Left ventricle myocardium superior (tissue), 1 donor: ENCODE results near the gene MARK2. TPM values are rescaled to one million over a fixed set of nuclear protein-coding genes. Genes with fewer than 3 reads are reported as not detected.
"Not testable (repeated sequence)": the region's sequence is repeated elsewhere in the genome, so short reads cannot be mapped to it uniquely, and the experiment has no call there.

Experiments used
- ATAC-seq: fragments of 200-7000 bp; cut with Tn5 transposase; one replicate; pipeline ENCODE4 v1.9.1; 2020; ENCODE audit warnings: mild to moderate bottlenecking, moderate library complexity
- DNase-seq: peaks from one replicate; pipeline ENCODE4 v3.0.0-alpha.2; 2020
- intact Hi-C: fragments of 100-400 bp; cut with micrococcal nuclease; formaldehyde crosslinking; loops from one replicate; pipeline ENCODE4 v1.11.0; 2022
- total RNA-seq: library from RNA; stranded (reverse); fragmentation: NEBNext Ultra II Directional; extraction: Animal tissue kit (Norgen Biotek cat#: 25700); gene quantifications from one replicate; pipeline ENCODE4 v1.2.1, GENCODE V29; 2021
- donor health status: DM: no; HTN: yes; CAD: no; lungs with severe emphysema.

MARK2 gene
- total RNA-seq, 1 donor from 2014 or later: 49.4 TPM

DNA sequence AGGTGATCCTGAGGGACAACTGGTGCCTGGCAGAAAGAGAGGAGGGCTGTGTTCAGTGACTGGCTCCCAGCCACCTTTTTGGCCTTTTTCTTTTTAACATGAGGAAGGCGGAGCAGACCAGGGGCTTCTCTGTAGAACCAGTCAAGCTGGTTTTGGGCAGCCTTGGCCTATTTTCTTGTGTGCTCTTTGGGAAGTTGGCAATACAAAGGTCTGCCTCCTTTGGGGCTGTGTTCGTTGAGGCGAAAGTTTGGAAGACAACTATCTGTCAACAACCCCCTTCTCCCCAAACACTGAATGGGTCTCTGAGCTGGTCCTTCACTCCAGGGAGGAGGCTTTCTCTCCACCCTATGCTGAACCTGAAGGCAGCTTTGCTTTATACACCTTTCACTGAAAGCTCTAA, 8.5 kb downstream of the MARK2 start:
- DNase-seq (no peak), ATAC-seq (no peak)
- intact Hi-C loops: no loop called here

DNA sequence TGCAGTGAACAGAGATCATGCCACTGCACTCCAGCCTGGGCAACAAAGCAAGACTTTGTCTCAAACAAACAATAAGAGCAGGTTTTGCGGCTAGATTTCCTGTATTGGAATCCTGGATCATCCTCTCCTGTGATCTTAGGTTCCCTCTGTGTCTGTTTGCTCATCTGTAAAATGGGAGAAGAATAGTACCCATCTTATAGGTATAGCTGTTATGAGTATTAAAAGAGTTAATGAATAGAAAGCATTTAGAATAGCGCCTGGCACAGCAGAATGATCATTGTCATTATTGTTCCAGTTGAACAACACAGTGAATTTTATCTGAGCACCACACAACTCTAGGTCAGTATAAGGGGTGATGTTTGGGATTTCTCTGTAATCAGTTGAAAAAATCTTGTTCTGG, 10.8 kb downstream of the MARK2 start:
- intact Hi-C loops: no loop called here
- DNase-seq: no peak
- no peak for ATAC-seq

- DNase-seq (no peak), ATAC-seq (no peak)
- intact Hi-C loops: no loop called here
Measured at GRCh38 chr11:63850920-63851319, 12.0 kb downstream of the MARK2 start.

- ATAC-seq (no peak), DNase-seq (no peak)
Measured at GRCh38 chr11:63851364-63851763, 12.5 kb downstream of the MARK2 start.

DNA sequence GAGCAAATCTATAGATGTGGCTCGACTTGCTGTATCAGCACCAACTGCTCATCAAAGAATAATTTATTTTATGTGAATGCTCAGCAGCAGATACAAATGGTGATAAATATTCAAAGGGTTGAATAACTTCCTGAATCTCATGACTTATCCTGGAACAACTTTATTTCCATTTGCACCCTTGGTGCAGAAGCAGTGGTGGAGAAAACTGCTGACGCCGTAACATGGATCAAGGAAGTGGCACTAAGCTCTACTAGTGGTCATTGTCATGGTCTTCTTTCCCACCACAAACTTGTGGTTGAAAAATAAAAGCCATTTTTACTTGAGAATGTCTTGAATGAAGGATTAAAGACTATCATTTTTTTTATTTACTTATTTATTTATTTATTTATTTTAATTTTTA, 14.6 kb downstream of the MARK2 start:
- no peak for ATAC-seq
- DNase-seq: no peak
- intact Hi-C loops: no loop called here

More at GRCh38 chr11:63851364-63851763, 12.5 kb downstream of the MARK2 start:
- intact Hi-C loops: no loop called here

DNA sequence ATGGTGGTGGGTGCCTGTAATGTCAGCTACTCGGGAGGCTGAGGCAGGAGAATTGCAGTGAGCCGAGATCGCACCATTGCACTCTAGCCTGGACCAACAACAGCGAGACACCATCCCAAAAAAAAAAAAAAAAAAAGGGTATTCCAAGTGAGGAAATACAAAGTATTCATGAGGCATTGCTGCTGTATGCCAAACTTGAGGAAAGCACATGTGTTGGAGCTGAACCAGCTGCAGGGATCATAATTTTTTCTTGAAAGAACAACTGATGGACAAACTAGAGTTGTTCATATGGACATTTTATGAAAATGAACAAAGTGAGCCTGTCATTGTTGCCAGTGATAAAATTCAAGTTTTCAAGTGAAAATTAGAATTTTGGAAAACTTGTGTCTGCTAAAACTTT, 15.8 kb downstream of the MARK2 start:
- ATAC-seq (no peak), DNase-seq (no peak)
- intact Hi-C loops: no loop called here

GRCh38 chr11:63855975-63856374, 17.1 kb downstream of the MARK2 start:
- ATAC-seq (no peak), DNase-seq (no peak)
- intact Hi-C loops: no loop called here

DNA sequence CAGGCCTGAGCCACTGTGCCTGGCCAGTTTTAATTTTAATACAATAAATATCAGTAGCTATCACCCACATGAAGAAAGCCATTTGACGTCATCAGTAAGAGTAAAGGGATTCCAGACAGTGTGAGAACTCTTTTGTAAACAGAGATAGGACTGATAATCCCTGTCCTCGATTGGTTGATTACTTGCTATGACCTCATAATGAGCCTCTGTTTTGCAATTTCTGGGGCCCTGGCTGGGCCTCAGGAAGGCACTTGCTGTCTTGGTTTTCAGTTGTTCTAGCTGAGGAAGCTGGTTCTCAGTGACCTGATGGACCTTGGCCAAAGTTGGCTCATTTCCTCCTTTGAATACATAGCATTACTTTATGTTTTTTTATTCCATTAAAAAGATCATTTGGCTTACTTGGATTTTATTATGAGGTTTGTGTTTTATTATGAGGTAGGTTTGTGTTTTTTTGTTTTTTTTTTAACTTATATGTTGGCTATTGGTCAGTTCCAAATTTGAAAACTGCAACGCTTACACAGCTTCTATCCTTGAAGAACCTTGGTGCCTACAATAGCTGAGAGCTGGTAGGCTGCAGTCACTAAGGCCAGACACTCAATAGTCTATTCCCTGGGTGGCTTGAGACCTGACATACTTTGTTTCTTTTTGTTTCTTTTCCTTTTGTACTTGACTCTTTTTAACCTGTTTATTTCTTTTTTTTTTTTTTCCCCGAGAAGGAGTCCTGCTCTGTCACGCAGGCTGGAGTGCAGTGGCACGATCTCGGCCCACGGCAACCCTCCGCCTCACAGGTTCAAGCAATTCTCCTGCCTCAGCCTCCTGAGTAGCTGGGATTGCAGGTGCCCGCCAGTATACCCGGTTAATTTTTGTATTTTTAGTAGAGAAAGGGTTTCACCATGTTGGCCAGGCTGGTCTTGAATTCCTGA, 20.0 kb downstream of the MARK2 start:
- DNase-seq: no peak
- intact Hi-C loops: no loop called here

DNA sequence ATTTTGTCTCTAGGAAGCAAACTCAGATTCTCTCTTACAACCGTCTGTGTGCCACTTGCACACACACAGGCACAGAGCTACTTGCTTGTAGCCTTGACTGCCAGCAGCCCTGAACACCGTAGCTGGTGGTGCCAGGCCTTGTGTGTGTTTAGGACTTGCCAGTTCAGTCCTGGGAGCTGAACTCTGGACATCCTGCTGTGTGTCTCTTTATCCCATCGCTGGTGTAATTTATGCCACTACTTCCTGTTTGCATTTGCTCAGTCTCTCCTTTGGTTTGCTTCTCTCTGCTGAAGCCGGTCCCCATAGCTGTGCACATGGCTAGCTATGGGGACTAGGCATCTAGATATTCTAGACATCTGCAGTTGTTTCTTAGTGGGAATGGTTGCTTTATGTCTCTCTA, 24.0 kb downstream of the MARK2 start:
- intact Hi-C loops: no loop called here
- ATAC-seq (no peak), DNase-seq (no peak)

More for the DNA sequence above, 20.0 kb downstream of the MARK2 start:
- ATAC-seq: peak; percentile 71

DNA sequence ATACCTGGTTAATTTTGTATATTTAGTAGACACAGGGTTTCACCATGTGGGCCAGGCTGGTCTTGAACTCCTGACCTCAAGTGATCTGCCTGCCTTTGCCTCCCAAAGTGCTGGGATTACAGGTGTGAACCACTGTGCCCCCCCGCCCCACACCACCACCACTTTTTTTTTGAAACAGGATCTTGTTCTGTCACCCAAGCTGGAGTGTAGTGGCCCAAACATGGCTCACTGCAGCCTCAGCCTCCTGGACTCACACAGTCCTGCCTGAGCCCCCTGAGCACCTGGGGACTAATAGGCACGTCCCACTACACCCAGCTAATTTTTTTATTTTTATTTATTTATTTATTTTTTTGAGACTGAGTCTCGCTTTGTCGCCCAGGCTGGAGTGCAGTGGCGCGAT, 24.7 kb downstream of the MARK2 start:
- intact Hi-C loops, ATAC-seq, DNase-seq: not testable (repeated sequence)

GRCh38 chr11:63866211-63866610, 27.3 kb downstream of the MARK2 start:
- peak; percentile 47 for DNase-seq
- no peak for ATAC-seq
- intact Hi-C loops: no loop called here

DNA sequence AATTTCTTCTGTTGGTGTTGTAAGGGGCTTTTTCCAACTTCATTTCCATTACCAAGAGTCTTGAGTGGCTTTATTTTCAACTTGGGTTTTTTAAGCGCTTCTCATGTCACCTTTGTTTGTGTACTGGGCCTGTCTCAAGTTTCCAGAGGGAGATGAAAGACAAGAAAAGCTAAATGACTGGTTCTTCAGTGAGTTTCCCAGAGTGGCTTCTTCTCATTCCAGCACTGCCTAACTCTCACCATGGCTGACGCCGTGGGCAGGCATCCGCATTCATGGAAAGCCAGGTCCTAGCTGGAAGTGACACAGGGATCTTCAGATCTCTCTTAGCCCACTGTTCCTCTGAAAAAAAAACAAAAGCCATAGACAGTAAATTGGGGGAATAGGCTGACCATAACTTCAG, 28.6 kb downstream of the MARK2 start:
- DNase-seq (no peak), ATAC-seq (no peak)
- intact Hi-C loops: no loop called here

DNA sequence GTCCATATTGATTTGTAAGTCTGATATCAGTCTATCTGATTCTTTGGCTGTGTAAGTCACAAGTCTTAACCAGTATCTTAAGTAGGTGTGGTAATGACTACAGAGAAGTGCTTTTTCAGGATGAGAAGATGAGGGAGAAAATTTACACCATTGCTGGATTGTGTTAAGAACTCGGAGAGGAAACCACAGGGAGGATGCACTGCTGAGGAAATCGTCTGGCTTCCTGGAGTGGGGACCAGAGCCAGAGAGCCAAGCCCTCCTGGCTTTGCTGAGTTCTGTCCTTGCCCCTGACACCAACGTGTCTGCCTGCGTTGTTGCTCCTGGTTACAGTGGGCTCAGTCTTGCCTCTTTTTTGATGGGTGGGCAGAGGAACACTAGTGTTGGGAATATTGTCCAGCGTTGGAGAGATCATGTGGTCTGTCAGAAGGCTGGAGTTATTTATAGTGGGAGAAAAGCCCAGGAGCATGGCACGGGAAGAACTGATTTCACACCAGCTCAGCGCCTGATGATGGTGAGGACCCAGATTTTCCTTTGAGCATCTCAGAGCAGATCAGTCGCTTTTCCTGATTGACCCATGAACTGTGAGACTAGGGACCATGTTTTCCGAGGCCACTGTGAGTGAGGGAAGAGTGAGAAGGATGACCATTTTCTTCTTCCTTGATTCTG, 29.6 kb downstream of the MARK2 start:
- ATAC-seq (no peak), DNase-seq (no peak)
- intact Hi-C loops: no loop called here

DNA sequence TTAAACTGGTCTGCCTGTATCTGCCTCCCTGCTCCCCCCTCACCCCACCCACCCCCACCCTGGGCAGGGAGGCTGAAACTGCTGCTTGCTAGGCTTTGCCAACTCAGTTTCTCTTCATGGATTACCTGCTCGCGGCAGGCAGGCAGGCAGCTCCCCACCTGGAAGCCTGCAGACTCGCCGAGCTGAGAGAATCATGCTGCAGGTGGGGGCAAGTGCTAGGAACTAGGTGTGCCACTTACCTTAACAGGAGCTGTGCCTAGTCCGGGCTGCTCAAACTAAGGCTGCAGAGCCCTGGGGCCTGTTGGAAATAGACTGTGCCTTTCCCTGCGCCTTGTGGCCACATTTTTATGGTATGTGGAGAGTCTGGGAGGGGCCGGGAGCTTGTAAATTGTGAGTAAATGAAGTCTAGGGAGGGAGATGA, 30.3 kb downstream of the MARK2 start:
- DNase-seq (no peak), ATAC-seq (no peak)
- intact Hi-C loops: no loop called here

GRCh38 chr11:63869683-63870082, 30.8 kb downstream of the MARK2 start:
- DNase-seq: no peak
- intact Hi-C loops: no loop called here
- ATAC-seq: no peak

- ATAC-seq (no peak), DNase-seq (no peak)
- intact Hi-C loops: no loop called here
Measured at GRCh38 chr11:63870351-63871140, 31.6 kb downstream of the MARK2 start.

DNA sequence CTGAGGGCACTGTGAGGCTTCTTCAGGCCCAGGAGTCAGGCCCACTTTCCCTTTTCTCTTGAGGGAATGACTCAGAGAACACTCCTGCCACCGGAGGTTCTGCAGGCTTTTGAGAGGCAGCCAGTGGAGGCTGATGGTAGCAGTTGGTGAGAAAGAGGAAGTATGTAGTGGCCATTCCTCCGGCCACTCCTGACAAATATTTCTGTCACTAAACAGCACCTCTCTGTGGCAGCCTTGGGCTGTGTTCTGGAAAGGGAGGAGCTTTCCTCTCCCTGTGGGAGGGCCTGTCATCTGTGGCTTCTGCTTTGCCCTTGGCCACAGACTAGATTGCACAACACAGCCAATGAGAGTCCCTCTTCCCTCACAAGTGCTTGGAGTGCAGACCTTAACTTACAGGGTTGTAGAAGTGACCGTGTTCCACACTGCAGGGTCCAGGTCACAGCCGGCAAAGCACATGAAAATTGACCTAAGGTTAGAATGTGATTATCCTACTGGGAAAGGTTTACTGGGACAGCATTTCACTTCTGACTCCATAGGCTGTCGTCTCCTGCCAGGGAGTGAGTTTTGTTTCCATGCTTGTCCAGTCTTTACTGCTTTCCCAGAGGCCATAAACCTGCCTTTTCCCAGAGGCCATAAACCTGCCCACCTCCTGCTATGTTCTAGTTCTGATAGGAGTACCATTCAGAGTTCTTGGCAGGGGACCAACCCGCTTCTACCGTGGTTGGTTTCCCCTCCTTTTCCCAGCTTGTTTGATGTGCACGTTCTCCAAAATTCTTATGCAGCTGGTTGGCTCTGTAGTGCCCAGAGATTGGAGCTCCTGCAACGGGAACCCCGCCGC, 33.3 kb downstream of the MARK2 start:
- intact Hi-C loops: no loop called here
- DNase-seq: peak; percentile 71

GRCh38 chr11:63872800-63873197, 33.9 kb downstream of the MARK2 start:
- intact Hi-C loops: no loop called here
- ATAC-seq (peak; percentile 12), DNase-seq (peak; percentile 49)

More for the DNA sequence above, 33.3 kb downstream of the MARK2 start:
- peak; percentile 92 for ATAC-seq

DNA sequence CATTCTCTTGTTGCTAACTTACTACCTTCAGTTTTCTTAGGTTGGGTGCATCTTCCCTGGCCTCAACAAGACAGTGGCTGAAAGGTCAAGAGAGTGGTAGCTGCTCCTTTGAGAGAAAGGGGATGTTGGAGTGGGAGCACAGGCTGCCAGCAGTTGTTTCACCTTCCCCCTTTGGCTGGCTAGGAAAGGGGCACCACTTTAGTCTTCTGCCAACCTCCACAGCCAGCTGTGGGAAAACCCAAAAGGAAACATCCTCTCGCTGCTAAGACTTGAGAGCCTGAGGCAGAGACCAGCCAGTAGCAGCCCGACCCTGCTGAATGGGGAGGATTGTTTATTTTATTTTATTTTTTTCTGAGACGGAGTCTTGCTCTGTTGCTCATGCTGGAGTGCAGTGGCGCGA, 34.4 kb downstream of the MARK2 start:
- intact Hi-C loops: no loop called here
- DNase-seq (no peak), ATAC-seq (no peak)
